GM23248 (cell line): ENCODE data around the gene FEV.

Source experiments
- EZH2 ChIP-seq: fragments of 200-600 bp; sonication (generic); IDR thresholded peaks from 2 replicates; pipeline ENCODE4 v1.6.1; 2018; ENCODE audit warnings: antibody characterized with exemption, mild to moderate bottlenecking; ENCODE audit not compliant: insufficient read depth, poor library complexity, severe bottlenecking
- EZH2phosphoT487 ChIP-seq: fragments of 200-600 bp; sonication (generic); IDR thresholded peaks from 2 replicates; pipeline ENCODE4 v1.6.1; 2018; ENCODE audit warnings: antibody characterized with exemption, moderate library complexity, mild to moderate bottlenecking, low read depth; ENCODE audit not compliant: insufficient read depth

DNA sequence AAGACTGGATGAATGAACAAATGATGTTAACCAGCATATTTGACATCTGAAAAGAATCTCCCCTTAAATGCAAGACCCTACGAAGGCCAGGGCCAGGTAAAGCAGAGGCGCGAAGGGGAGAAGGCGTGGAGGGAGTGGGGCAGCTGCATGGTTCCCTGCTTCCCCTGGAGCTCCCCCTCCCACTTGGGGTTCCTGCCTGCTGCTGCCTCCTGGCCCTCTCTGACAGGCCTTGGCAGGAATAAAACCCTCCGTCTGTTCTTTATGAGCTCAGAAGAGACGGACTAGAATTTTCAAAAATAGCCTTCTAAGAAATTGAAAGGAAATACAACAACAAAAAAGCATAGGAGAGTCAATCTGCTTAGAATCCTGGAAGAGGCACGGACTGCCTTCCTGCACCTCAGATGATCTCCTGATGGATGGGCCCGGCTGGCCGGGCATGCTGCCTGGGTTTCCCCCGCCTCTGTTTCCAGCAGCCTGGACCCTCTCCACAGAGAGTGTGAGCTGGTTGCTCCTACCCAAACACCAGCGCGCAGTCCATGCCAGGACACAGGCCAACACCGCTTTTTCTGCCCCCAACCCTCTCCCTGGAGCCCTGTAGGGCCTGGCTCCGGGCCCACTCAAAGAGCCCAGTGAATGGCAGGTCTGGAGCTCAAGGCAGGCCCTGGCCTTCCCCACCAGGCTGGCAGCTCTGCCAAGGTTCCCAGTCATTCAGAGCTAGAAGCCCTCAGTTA lies 32.4 kb upstream of the FEV start:
- TF ChIP-seq EZH2 (no peak), EZH2phosphoT487 (no peak)
